Panc1 (cell line): ENCODE data around the gene DYNC1LI1. TPM values are rescaled to one million over a fixed set of nuclear protein-coding genes. Genes with fewer than 3 reads are reported as not detected.

ENCODE experiments used
- ATAC-seq: fragments of 200-7000 bp; cut with Tn5 transposase; 2 replicates; pipeline ENCODE4 v1.9.1; 2020; ENCODE audit warnings: mild to moderate bottlenecking, moderate library complexity
- BruUV-seq: library from RNA; stranded (reverse); fragments of 400-500 nt; replicated peaks from 2 replicates; lab custom pipeline; 2021; lab: Mats Ljungman, UMichigan
- CTCF ChIA-PET: fragments of 300-600 bp; sonication (Branson Sonifier 250); formaldehyde crosslinking; loops from one replicate; lab custom pipeline; 2022; ENCODE audit warnings: antibody characterized with exemption; lab: Charles Lee
- POLR2A ChIA-PET: fragments of 300-600 bp; sonication (Branson Sonifier 250); formaldehyde crosslinking; loops from one replicate; lab custom pipeline; 2022; ENCODE audit warnings: antibody characterized with exemption; lab: Charles Lee
- DNase-seq: peaks from one replicate; pipeline ENCODE4 v3.0.0-alpha.2; 2010; ENCODE audit warnings: low read depth, low spot score
- H3K27ac ChIP-seq: 2 replicates; pipeline ENCODE4 v1.5.1; 2011; ENCODE audit warnings: mild to moderate bottlenecking, low read length, inconsistent platforms
- H3K27me3 ChIP-seq: fragments of 200-500 bp; sonication (Bioruptor generic); 2 replicates; pipeline ENCODE4 v1.6.0; 2014; ENCODE audit warnings: low read length, inconsistent platforms; ENCODE audit not compliant: control insufficient read depth, insufficient read depth
- H3K36me3 ChIP-seq: fragments of 200-500 bp; sonication (Bioruptor generic); 2 replicates; pipeline ENCODE4 v1.5.1; 2014; ENCODE audit warnings: inconsistent platforms, mild to moderate bottlenecking, low read length, moderate library complexity; ENCODE audit not compliant: control insufficient read depth, insufficient read depth
- H3K4me1 ChIP-seq: 2 replicates; pipeline ENCODE4 v1.5.1; 2011; ENCODE audit warnings: inconsistent platforms, mild to moderate bottlenecking, low read length, moderate library complexity; ENCODE audit not compliant: control insufficient read depth, insufficient read depth
- H3K4me3 ChIP-seq, 2 experiments: 2 replicates each; pipeline ENCODE4 v1.5.1; 2011 to 2012; ENCODE audit warnings: low read depth in 2 of 2, low read length in 2 of 2, mild to moderate bottlenecking in 2 of 2, inconsistent platforms in 1 of 2, moderate library complexity in 1 of 2
- H3K9me3 ChIP-seq: fragments of 200-500 bp; sonication (Bioruptor generic); 2 replicates; pipeline ENCODE4 v1.5.1; 2014; ENCODE audit warnings: low read depth, mild to moderate bottlenecking, inconsistent platforms, low read length, moderate library complexity; ENCODE audit not compliant: control insufficient read depth, insufficient read depth
- POLR2AphosphoS5 ChIP-seq: IDR thresholded peaks from 2 replicates; pipeline ENCODE4 v1.6.1; 2012; ENCODE audit warnings: mild to moderate bottlenecking, low read depth, low read length, moderate library complexity
- SIN3A ChIP-seq: IDR thresholded peaks from 2 replicates; pipeline ENCODE4 v1.6.1; 2012; ENCODE audit warnings: low read depth, mild to moderate bottlenecking, low read length, moderate library complexity, borderline replicate concordance; ENCODE audit not compliant: insufficient read depth
- TCF7L2 ChIP-seq: IDR thresholded peaks from 2 replicates; pipeline ENCODE4 v1.6.1; 2011; ENCODE audit warnings: mild to moderate bottlenecking, low read depth, low read length, inconsistent platforms
- in situ Hi-C: cut with HindIII; loops from 2 replicates; pipeline ENCODE4 v1.10.0; 2016; ENCODE audit warnings: low sequenced_read_pairs, low pct_unique_long_range_greater_than_20kb
- intact Hi-C: fragments of 100-400 bp; cut with micrococcal nuclease; formaldehyde crosslinking; loops from one replicate; pipeline ENCODE4 v1.10.0; 2022; ENCODE audit not compliant: unreplicated experiment
- total RNA-seq: library from RNA; stranded (reverse); gene quantifications from one replicate; pipeline ENCODE4 v1.2.1, GENCODE V29; 2021; ENCODE audit not compliant: unreplicated experiment
- TF ChIP-seq, protein P1 (sequence below), 2 experiments: IDR thresholded peaks; 2 replicates each; pipeline ENCODE4 v1.6.1; 2011 to 2012; ENCODE audit warnings: low read depth in 2 of 2, control low read depth in 1 of 2, low read length in 1 of 2, mild to moderate bottlenecking in 1 of 2, moderate library complexity in 1 of 2; ENCODE audit not compliant: insufficient read depth in 1 of 2
- TF ChIP-seq, protein P2 (sequence below): fragments of 450-650 bp; IDR thresholded peaks from 2 replicates; pipeline ENCODE4 v1.5.1; 2017; ENCODE audit warnings: mild to moderate bottlenecking

DYNC1LI1 gene
- total RNA-seq, 1 experiment from 2014 or later, result 30.5 TPM

DNA sequence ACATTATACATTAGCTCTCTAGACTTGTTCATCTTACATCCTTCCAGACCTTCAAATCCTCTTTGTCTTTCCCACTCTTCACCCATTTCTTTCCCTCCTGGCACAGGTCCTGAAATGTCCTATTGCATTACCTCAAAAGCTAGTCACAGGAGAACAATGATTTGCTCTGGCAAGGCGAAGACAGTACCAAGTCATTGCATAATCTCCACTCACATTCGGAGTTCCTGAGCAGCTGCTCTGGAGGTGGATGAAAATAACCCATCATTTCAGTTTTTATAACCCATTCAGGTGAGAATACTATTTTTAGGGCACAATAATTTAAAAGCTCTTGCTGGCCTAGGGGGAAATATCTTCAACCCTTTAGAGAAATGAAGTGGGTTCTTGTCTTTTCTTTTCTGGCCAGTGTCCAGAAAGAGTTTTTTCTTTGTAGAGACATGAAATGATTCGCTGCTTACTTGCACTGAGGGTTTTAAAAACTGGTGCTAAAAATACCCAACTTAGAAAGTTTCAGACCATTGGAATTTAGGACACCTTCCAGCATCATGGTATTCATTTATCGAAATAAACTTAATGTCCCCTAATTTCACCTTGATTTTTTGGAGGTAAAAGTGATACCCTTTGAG lies 23.4 kb upstream of the DYNC1LI1 start:
- DNase-seq, result no peak
- Histone ChIP-seq H3K4me1 (no peaks in the 10 kb centered on the region), H3K4me3 (no peak overlapping the region), H3K9me3 (no peaks in the 10 kb centered on the region), H3K36me3 (no peaks in the 10 kb centered on the region), H3K27me3 (peaks cover 2% of the 10 kb centered on the region), H3K27ac (no peak overlapping the region)
- POLR2A ChIA-PET, result interaction anchor here (1.2 kb wide), 1 partner anchor 22 kb away, joined by 3 read pairs; no protein-coding TSS in a partner anchor
- in situ Hi-C loops (no loop called here), intact Hi-C loops (no loop called here)
- BruUV-seq, result no TSS peak
- no peak for ATAC-seq
- TF ChIP-seq POLR2AphosphoS5 (no peak), TCF7L2 (no peak), SIN3A (no peak)
- TF ChIP-seq, protein P1, sequence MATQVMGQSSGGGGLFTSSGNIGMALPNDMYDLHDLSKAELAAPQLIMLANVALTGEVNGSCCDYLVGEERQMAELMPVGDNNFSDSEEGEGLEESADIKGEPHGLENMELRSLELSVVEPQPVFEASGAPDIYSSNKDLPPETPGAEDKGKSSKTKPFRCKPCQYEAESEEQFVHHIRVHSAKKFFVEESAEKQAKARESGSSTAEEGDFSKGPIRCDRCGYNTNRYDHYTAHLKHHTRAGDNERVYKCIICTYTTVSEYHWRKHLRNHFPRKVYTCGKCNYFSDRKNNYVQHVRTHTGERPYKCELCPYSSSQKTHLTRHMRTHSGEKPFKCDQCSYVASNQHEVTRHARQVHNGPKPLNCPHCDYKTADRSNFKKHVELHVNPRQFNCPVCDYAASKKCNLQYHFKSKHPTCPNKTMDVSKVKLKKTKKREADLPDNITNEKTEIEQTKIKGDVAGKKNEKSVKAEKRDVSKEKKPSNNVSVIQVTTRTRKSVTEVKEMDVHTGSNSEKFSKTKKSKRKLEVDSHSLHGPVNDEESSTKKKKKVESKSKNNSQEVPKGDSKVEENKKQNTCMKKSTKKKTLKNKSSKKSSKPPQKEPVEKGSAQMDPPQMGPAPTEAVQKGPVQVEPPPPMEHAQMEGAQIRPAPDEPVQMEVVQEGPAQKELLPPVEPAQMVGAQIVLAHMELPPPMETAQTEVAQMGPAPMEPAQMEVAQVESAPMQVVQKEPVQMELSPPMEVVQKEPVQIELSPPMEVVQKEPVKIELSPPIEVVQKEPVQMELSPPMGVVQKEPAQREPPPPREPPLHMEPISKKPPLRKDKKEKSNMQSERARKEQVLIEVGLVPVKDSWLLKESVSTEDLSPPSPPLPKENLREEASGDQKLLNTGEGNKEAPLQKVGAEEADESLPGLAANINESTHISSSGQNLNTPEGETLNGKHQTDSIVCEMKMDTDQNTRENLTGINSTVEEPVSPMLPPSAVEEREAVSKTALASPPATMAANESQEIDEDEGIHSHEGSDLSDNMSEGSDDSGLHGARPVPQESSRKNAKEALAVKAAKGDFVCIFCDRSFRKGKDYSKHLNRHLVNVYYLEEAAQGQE (IDR thresholded peaks at IDR 0.05; ENCODE audit: insufficient read depth in 1 of 2, low read depth in 2 of 2, low read length in 1 of 2), result no peak
- TF ChIP-seq, protein P2, sequence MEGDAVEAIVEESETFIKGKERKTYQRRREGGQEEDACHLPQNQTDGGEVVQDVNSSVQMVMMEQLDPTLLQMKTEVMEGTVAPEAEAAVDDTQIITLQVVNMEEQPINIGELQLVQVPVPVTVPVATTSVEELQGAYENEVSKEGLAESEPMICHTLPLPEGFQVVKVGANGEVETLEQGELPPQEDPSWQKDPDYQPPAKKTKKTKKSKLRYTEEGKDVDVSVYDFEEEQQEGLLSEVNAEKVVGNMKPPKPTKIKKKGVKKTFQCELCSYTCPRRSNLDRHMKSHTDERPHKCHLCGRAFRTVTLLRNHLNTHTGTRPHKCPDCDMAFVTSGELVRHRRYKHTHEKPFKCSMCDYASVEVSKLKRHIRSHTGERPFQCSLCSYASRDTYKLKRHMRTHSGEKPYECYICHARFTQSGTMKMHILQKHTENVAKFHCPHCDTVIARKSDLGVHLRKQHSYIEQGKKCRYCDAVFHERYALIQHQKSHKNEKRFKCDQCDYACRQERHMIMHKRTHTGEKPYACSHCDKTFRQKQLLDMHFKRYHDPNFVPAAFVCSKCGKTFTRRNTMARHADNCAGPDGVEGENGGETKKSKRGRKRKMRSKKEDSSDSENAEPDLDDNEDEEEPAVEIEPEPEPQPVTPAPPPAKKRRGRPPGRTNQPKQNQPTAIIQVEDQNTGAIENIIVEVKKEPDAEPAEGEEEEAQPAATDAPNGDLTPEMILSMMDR, result no peak
- CTCF ChIA-PET, result no interaction called here

GRCh38 chr3:32592696-32593353 lies 22.2 kb upstream of the DYNC1LI1 start:
- H3K27me3 ChIP-seq, result peaks cover 2% of the 10 kb centered on the region
- POLR2A ChIA-PET, result interaction anchor here (1.2 kb wide), 1 partner anchor 21 kb away, joined by 3 read pairs; no protein-coding TSS in a partner anchor
- H3K4me1 ChIP-seq, result no peaks in the 10 kb centered on the region
- H3K9me3 ChIP-seq, result no peaks in the 10 kb centered on the region
- DNase-seq (no peak), ATAC-seq (no peak)
- intact Hi-C loops, result no loop called here
- H3K27ac ChIP-seq, result no peak overlapping the region
- TF ChIP-seq TCF7L2 (no peak), SIN3A (no peak), POLR2AphosphoS5 (no peak)
- TF ChIP-seq, protein P1 (IDR thresholded peaks at IDR 0.05; ENCODE audit: insufficient read depth in 1 of 2, low read depth in 2 of 2, low read length in 1 of 2), result no peak
- TF ChIP-seq, protein P2, result no peak
- no peak overlapping the region for H3K4me3 ChIP-seq
- in situ Hi-C loops, result no loop called here
- CTCF ChIA-PET, result no interaction called here
- no peaks in the 10 kb centered on the region for H3K36me3 ChIP-seq
- no TSS peak for BruUV-seq
